Panc1 (cell line): ENCODE data around the gene PRDM7. TPM values are rescaled to one million over a fixed set of nuclear protein-coding genes. Genes with fewer than 3 reads are reported as not detected.

ENCODE experiments used
- ATAC-seq: fragments of 200-7000 bp; cut with Tn5 transposase; 2 replicates; pipeline ENCODE4 v1.9.1; 2020; ENCODE audit warnings: mild to moderate bottlenecking, moderate library complexity
- BruUV-seq: library from RNA; stranded (reverse); fragments of 400-500 nt; replicated peaks from 2 replicates; lab custom pipeline; 2021; lab: Mats Ljungman, UMichigan
- CTCF ChIA-PET: fragments of 300-600 bp; sonication (Branson Sonifier 250); formaldehyde crosslinking; loops from one replicate; lab custom pipeline; 2022; ENCODE audit warnings: antibody characterized with exemption; lab: Charles Lee
- POLR2A ChIA-PET: fragments of 300-600 bp; sonication (Branson Sonifier 250); formaldehyde crosslinking; loops from one replicate; lab custom pipeline; 2022; ENCODE audit warnings: antibody characterized with exemption; lab: Charles Lee
- DNase-seq: peaks from one replicate; pipeline ENCODE4 v3.0.0-alpha.2; 2010; ENCODE audit warnings: low read depth, low spot score
- H3K27ac ChIP-seq: 2 replicates; pipeline ENCODE4 v1.5.1; 2011; ENCODE audit warnings: mild to moderate bottlenecking, low read length, inconsistent platforms
- H3K27me3 ChIP-seq: fragments of 200-500 bp; sonication (Bioruptor generic); 2 replicates; pipeline ENCODE4 v1.6.0; 2014; ENCODE audit warnings: low read length, inconsistent platforms; ENCODE audit not compliant: control insufficient read depth, insufficient read depth
- H3K36me3 ChIP-seq: fragments of 200-500 bp; sonication (Bioruptor generic); 2 replicates; pipeline ENCODE4 v1.5.1; 2014; ENCODE audit warnings: inconsistent platforms, mild to moderate bottlenecking, low read length, moderate library complexity; ENCODE audit not compliant: control insufficient read depth, insufficient read depth
- H3K4me1 ChIP-seq: 2 replicates; pipeline ENCODE4 v1.5.1; 2011; ENCODE audit warnings: inconsistent platforms, mild to moderate bottlenecking, low read length, moderate library complexity; ENCODE audit not compliant: control insufficient read depth, insufficient read depth
- H3K4me3 ChIP-seq, 2 experiments: 2 replicates each; pipeline ENCODE4 v1.5.1; 2011 to 2012; ENCODE audit warnings: low read depth in 2 of 2, low read length in 2 of 2, mild to moderate bottlenecking in 2 of 2, inconsistent platforms in 1 of 2, moderate library complexity in 1 of 2
- H3K9me3 ChIP-seq: fragments of 200-500 bp; sonication (Bioruptor generic); 2 replicates; pipeline ENCODE4 v1.5.1; 2014; ENCODE audit warnings: low read depth, mild to moderate bottlenecking, inconsistent platforms, low read length, moderate library complexity; ENCODE audit not compliant: control insufficient read depth, insufficient read depth
- POLR2AphosphoS5 ChIP-seq: IDR thresholded peaks from 2 replicates; pipeline ENCODE4 v1.6.1; 2012; ENCODE audit warnings: mild to moderate bottlenecking, low read depth, low read length, moderate library complexity
- SIN3A ChIP-seq: IDR thresholded peaks from 2 replicates; pipeline ENCODE4 v1.6.1; 2012; ENCODE audit warnings: low read depth, mild to moderate bottlenecking, low read length, moderate library complexity, borderline replicate concordance; ENCODE audit not compliant: insufficient read depth
- TCF7L2 ChIP-seq: IDR thresholded peaks from 2 replicates; pipeline ENCODE4 v1.6.1; 2011; ENCODE audit warnings: mild to moderate bottlenecking, low read depth, low read length, inconsistent platforms
- in situ Hi-C: cut with HindIII; loops from 2 replicates; pipeline ENCODE4 v1.10.0; 2016; ENCODE audit warnings: low sequenced_read_pairs, low pct_unique_long_range_greater_than_20kb
- intact Hi-C: fragments of 100-400 bp; cut with micrococcal nuclease; formaldehyde crosslinking; loops from one replicate; pipeline ENCODE4 v1.10.0; 2022; ENCODE audit not compliant: unreplicated experiment
- total RNA-seq: library from RNA; stranded (reverse); gene quantifications from one replicate; pipeline ENCODE4 v1.2.1, GENCODE V29; 2021; ENCODE audit not compliant: unreplicated experiment
- TF ChIP-seq, protein P1 (sequence below): fragments of 450-650 bp; IDR thresholded peaks from 2 replicates; pipeline ENCODE4 v1.5.1; 2017; ENCODE audit warnings: mild to moderate bottlenecking
- TF ChIP-seq, protein P2 (sequence below), 2 experiments: IDR thresholded peaks; 2 replicates each; pipeline ENCODE4 v1.6.1; 2011 to 2012; ENCODE audit warnings: low read depth in 2 of 2, control low read depth in 1 of 2, low read length in 1 of 2, mild to moderate bottlenecking in 1 of 2, moderate library complexity in 1 of 2; ENCODE audit not compliant: insufficient read depth in 1 of 2

The PRDM7 gene
- total RNA-seq, 1 experiment from 2014 or later = not detected

GRCh38 chr16:90042946-90043514 is 34.1 kb downstream of the PRDM7 start:
- BruUV-seq = no TSS peak
- ATAC-seq = no peak
- TF ChIP-seq SIN3A = no peak
- TF ChIP-seq TCF7L2 = no peak
- TF ChIP-seq, protein P1, sequence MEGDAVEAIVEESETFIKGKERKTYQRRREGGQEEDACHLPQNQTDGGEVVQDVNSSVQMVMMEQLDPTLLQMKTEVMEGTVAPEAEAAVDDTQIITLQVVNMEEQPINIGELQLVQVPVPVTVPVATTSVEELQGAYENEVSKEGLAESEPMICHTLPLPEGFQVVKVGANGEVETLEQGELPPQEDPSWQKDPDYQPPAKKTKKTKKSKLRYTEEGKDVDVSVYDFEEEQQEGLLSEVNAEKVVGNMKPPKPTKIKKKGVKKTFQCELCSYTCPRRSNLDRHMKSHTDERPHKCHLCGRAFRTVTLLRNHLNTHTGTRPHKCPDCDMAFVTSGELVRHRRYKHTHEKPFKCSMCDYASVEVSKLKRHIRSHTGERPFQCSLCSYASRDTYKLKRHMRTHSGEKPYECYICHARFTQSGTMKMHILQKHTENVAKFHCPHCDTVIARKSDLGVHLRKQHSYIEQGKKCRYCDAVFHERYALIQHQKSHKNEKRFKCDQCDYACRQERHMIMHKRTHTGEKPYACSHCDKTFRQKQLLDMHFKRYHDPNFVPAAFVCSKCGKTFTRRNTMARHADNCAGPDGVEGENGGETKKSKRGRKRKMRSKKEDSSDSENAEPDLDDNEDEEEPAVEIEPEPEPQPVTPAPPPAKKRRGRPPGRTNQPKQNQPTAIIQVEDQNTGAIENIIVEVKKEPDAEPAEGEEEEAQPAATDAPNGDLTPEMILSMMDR = no peak
- no peak for TF ChIP-seq POLR2AphosphoS5
- TF ChIP-seq, protein P2, sequence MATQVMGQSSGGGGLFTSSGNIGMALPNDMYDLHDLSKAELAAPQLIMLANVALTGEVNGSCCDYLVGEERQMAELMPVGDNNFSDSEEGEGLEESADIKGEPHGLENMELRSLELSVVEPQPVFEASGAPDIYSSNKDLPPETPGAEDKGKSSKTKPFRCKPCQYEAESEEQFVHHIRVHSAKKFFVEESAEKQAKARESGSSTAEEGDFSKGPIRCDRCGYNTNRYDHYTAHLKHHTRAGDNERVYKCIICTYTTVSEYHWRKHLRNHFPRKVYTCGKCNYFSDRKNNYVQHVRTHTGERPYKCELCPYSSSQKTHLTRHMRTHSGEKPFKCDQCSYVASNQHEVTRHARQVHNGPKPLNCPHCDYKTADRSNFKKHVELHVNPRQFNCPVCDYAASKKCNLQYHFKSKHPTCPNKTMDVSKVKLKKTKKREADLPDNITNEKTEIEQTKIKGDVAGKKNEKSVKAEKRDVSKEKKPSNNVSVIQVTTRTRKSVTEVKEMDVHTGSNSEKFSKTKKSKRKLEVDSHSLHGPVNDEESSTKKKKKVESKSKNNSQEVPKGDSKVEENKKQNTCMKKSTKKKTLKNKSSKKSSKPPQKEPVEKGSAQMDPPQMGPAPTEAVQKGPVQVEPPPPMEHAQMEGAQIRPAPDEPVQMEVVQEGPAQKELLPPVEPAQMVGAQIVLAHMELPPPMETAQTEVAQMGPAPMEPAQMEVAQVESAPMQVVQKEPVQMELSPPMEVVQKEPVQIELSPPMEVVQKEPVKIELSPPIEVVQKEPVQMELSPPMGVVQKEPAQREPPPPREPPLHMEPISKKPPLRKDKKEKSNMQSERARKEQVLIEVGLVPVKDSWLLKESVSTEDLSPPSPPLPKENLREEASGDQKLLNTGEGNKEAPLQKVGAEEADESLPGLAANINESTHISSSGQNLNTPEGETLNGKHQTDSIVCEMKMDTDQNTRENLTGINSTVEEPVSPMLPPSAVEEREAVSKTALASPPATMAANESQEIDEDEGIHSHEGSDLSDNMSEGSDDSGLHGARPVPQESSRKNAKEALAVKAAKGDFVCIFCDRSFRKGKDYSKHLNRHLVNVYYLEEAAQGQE (IDR thresholded peaks at IDR 0.05; ENCODE audit: insufficient read depth in 1 of 2, low read depth in 2 of 2, low read length in 1 of 2) = no peak
- Histone ChIP-seq H3K4me3 (no peak overlapping the region), H3K9me3 (no peaks in the 10 kb centered on the region), H3K4me1 (peaks cover 5% of the 10 kb centered on the region), H3K27ac (no peak overlapping the region), H3K27me3 (no peaks in the 10 kb centered on the region), H3K36me3 (no peaks in the 10 kb centered on the region; the same call in 1 of the 2 replicates)
- ChIA-PET CTCF (no interaction called here), POLR2A (no interaction called here)
- no peak for DNase-seq
- in situ Hi-C loops = no loop called here
- intact Hi-C loops = no loop called here

- CTCF ChIA-PET = no interaction called here
- no peak for TF ChIP-seq SIN3A
- TF ChIP-seq, protein P1 = no peak
- TF ChIP-seq POLR2AphosphoS5 = no peak
- TF ChIP-seq, protein P2 (IDR thresholded peaks at IDR 0.05; ENCODE audit: insufficient read depth in 1 of 2, low read depth in 2 of 2, low read length in 1 of 2) = no peak
- no peak for TF ChIP-seq TCF7L2
- no peaks in the 10 kb centered on the region for H3K27me3 ChIP-seq
- intact Hi-C loops (no loop called here), in situ Hi-C loops (no loop called here)
- POLR2A ChIA-PET = no interaction called here
- no peak overlapping the region for H3K27ac ChIP-seq
- DNase-seq = no peak
- no peak overlapping the region for H3K4me3 ChIP-seq
- H3K9me3 ChIP-seq = no peaks in the 10 kb centered on the region
- no peaks in the 10 kb centered on the region; the same call in 1 of the 2 replicates for H3K36me3 ChIP-seq
- BruUV-seq = no TSS peak
- H3K4me1 ChIP-seq = peaks cover 1% of the 10 kb centered on the region
- ATAC-seq = no peak
These were observed 35.1 kb downstream of the PRDM7 start for GRCh38 chr16:90041896-90042473.
